Tibial nerve (tissue), 4 donors: ENCODE data around the gene PCDH9. TPM values are rescaled to one million over a fixed set of nuclear protein-coding genes. Genes with fewer than 3 reads are reported as not detected.

ENCODE experiments used
- DNase-seq, 2 donors: peaks; one replicate each; pipeline ENCODE4 v3.0.0-alpha.2; 2019; ENCODE audit warnings: low spot score in 2 of 2
- H3K27ac ChIP-seq, 4 donors: fragments of 200-600 bp; sonication (generic) in 3 of 4; one replicate each; pipeline ENCODE4 v1.5.1; 2017 to 2019; ENCODE audit warnings: mild to moderate bottlenecking in 1 of 4
- H3K27me3 ChIP-seq, 2 donors: fragments of 200-600 bp; sonication (generic) in 1 of 2; one replicate each; pipeline versions ENCODE4 v1.5.1 to v1.6.0; 2017 to 2019
- H3K36me3 ChIP-seq, 3 donors: fragments of 200-600 bp; sonication (generic); one replicate each; pipeline ENCODE4 v1.5.1; 2018 to 2019
- H3K4me1 ChIP-seq, 4 donors: fragments of 200-600 bp; sonication (generic) in 3 of 4; one replicate each; pipeline ENCODE4 v1.5.1; 2017 to 2019
- H3K4me3 ChIP-seq, 4 donors: fragments of 200-600 bp; sonication (generic) in 3 of 4; one replicate each; pipeline ENCODE4 v1.5.1; 2017 to 2019; ENCODE audit warnings: mild to moderate bottlenecking in 1 of 4, moderate library complexity in 1 of 4
- H3K9me3 ChIP-seq, 4 donors: fragments of 200-600 bp; sonication (generic) in 3 of 4; one replicate each; pipeline ENCODE4 v1.5.1; 2017 to 2019
- EP300 ChIP-seq, 2 donors: sonication (generic); formaldehyde crosslinking; IDR thresholded peaks; one replicate each; pipeline ENCODE4 v1.6.1; 2017; ENCODE audit warnings: antibody characterized with exemption in 2 of 2, mild to moderate bottlenecking in 1 of 2
- POLR2A ChIP-seq, 2 donors: fragments of 450-650 bp; IDR thresholded peaks; one replicate each; pipeline ENCODE4 v1.6.1; 2017; ENCODE audit warnings: antibody characterized with exemption in 2 of 2, mild to moderate bottlenecking in 2 of 2, moderate library complexity in 2 of 2
- WGBS, 2 donors: methylation state at CpG; one replicate each; pipeline ENCODE4 v1.1.5; 2018; 5-methylcytosine and 5-hydroxymethylcytosine counted together
- total RNA-seq, 4 donors: library from RNA; depleted of rRNA; stranded (reverse); fragments of >200 nt; gene quantifications; one replicate each; pipeline ENCODE4 v1.1.0, GENCODE V29; 2016
- TF ChIP-seq, protein P1 (sequence below), 5 experiments: fragments of 200-600 bp in 3 of 5; fragments of 450-650 bp in 2 of 5; sonication (generic) in 3 of 5; IDR thresholded peaks; one replicate each; pipeline ENCODE4 v1.5.1; 2016 to 2019; ENCODE audit warnings: antibody characterized with exemption in 5 of 5, mild to moderate bottlenecking in 3 of 5, moderate library complexity in 2 of 5

PCDH9 gene
- total RNA-seq, 4 donors from 2014 or later = 11.8 to 28.6 (median 14.4) TPM

DNA sequence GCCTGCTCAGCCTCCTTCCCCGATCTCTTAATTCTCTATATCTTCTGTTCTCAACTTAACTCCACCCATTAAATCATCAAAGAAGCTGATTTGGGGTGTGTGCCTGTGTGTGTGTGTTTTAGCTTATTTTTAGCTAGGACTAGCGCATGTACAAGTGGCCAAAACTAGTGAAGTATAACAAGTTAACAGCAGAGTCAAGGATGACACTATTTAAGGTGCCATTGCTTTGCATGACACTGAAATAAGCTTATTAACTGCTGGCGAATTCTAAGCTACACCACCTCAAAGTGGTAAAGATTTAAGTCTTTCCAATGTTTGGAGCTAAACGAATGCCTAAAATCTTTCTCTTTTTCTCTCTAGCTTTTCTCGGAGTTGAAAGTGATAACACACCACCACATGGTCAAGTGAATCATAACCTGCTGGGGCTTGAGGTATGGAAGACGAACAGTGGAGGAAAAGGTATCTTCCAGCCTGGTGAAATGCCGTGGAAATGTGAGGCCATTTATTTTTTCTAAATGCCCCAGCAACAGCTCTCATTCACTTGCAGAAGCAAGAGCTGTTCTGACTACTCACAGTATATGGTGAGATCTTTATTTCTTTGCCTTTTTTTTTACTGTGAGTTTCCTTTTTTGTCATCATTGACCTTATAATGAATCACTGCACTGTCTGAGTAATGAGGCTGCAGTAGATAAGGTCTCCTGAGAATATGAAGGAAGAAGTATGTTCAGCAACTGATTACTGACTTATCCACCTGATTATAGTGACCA is 570.3 kb downstream of the PCDH9 start:
- H3K27ac ChIP-seq = no peak overlapping the region
- H3K36me3 ChIP-seq = no peaks in the 10 kb centered on the region
- H3K4me3 ChIP-seq = no peak overlapping the region
- DNase-seq = no peak
- 86 to 88% methylated on average over 7 of the region's 7 CpGs for WGBS, 2 donors
- H3K27me3 ChIP-seq = no peaks in the 10 kb centered on the region
- TF ChIP-seq POLR2A (IDR thresholded peaks at IDR 0.05) = no peak
- TF ChIP-seq, protein P1, sequence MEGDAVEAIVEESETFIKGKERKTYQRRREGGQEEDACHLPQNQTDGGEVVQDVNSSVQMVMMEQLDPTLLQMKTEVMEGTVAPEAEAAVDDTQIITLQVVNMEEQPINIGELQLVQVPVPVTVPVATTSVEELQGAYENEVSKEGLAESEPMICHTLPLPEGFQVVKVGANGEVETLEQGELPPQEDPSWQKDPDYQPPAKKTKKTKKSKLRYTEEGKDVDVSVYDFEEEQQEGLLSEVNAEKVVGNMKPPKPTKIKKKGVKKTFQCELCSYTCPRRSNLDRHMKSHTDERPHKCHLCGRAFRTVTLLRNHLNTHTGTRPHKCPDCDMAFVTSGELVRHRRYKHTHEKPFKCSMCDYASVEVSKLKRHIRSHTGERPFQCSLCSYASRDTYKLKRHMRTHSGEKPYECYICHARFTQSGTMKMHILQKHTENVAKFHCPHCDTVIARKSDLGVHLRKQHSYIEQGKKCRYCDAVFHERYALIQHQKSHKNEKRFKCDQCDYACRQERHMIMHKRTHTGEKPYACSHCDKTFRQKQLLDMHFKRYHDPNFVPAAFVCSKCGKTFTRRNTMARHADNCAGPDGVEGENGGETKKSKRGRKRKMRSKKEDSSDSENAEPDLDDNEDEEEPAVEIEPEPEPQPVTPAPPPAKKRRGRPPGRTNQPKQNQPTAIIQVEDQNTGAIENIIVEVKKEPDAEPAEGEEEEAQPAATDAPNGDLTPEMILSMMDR (IDR thresholded peaks at IDR 0.05) = no peak
- no peak for TF ChIP-seq EP300 (IDR thresholded peaks at IDR 0.05)
- H3K4me1 ChIP-seq = peaks cover 0 to 13% (median 0%) of the 10 kb centered on the region in 4 donors
- H3K9me3 ChIP-seq = no peaks in the 10 kb centered on the region

DNA sequence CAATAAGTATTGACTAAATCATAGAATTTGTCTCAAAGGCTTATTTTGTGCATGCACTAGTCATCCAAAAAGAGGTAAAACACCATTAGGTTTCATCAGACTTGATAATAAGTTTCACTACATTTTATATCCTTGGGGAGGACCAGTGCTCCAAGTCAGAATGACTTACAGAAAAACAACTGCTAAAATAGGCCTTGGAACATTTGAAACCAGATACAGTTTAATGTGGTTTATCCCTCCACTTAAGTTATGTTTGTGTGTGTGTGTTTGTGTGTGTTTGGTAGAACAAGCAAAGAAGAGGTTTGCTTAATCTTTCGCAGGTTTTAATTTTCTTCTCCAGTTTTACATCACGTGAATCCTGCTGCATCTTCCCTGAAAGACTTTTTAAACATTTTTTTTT is 570.9 kb downstream of the PCDH9 start:
- Histone ChIP-seq H3K27ac (no peak overlapping the region), H3K9me3 (no peaks in the 10 kb centered on the region), H3K36me3 (no peaks in the 10 kb centered on the region), H3K4me3 (no peak overlapping the region), H3K4me1 (peaks cover 0 to 13% (median 0%) of the 10 kb centered on the region in 4 donors), H3K27me3 (no peaks in the 10 kb centered on the region)
- DNase-seq = no peak
- TF ChIP-seq POLR2A (IDR thresholded peaks at IDR 0.05) = no peak
- TF ChIP-seq, protein P1 (IDR thresholded peaks at IDR 0.05) = no peak
- no peak for TF ChIP-seq EP300 (IDR thresholded peaks at IDR 0.05)
- 90 to 93% methylated on average over 2 of the region's 2 CpGs for WGBS, 2 donors

DNA sequence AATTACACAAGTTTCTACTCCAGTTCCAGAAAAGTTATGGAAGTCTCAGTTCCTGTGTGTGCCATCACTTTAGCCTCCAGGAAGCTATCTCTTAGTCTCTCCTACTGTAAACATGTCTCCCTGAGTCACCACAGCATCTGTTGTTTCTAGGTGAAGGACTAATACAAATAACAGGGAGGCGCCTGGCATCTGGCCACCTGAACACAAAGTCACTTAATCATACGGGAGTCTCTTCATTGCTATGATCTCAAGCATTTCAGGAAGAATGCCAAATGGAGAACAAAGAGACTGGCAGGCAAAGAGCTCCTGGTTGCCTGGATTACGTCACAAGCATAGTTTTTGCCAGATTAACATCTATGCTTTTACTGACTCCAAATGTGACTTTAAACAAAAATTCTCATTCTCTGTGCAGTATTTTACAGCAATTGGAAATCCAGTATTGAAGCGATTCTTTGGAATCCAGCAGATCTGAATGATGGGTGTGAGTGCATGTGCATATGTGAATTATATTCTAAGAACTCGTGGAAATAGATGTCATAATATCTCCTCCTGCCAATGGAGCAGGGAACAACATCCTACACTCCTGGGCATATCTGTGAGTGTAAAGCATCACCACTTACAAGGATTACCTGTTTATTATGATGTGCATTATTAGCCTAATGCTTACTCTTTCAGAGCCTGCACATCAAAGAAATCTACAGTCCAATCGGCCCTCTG is 572.8 kb downstream of the PCDH9 start:
- Histone ChIP-seq H3K27ac (no peak overlapping the region), H3K4me1 (peaks cover 0 to 13% (median 0%) of the 10 kb centered on the region in 4 donors), H3K9me3 (peaks cover 0 to 4% (median 0%) of the 10 kb centered on the region in 4 donors), H3K36me3 (no peaks in the 10 kb centered on the region), H3K4me3 (no peak overlapping the region), H3K27me3 (no peaks in the 10 kb centered on the region)
- 37 to 58% methylated on average over 6 of the region's 6 CpGs for WGBS, 2 donors
- peak in 1 of 2 donors; percentile 8 for DNase-seq
- no peak for TF ChIP-seq EP300 (IDR thresholded peaks at IDR 0.05)
- TF ChIP-seq, protein P1 (IDR thresholded peaks at IDR 0.05) = no peak

DNA sequence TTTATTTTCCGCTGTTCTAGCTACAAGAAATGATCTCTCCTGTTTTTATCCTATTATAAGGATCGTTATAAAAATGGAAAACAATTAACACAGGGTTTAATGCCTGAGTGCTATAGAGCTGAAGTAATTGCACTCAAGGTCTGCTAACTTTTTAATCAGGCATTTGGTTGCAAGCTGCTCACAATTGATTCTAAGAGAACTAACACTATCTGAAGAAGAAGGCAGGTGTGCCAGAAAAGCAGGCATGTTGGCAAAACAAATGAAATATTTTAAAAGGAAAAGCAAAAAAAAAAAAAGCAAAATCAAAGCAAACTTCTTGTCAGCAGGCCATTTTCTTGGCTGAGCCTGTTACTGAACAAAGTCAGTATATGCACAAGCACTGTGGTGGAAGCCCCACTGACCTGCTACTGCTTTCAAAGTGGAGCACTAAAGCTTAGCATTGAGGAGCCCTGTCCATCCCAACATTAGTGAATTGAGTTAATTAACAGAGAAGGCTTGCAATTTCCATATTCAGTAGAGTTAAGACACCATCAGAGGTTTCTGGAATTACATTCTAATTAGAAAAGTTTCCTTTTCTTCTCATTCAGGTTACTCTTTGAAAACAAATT is 574.2 kb downstream of the PCDH9 start:
- Histone ChIP-seq H3K4me3 (no peak overlapping the region), H3K4me1 (peaks cover 0 to 13% (median 0%) of the 10 kb centered on the region in 4 donors), H3K27ac (no peak overlapping the region), H3K9me3 (peaks cover 0 to 4% (median 0%) of the 10 kb centered on the region in 4 donors), H3K27me3 (no peaks in the 10 kb centered on the region), H3K36me3 (no peaks in the 10 kb centered on the region)
- DNase-seq = no peak
- 76 to 90% methylated on average over 2 of the region's 2 CpGs for whole genome bisulfite sequencing, 2 donors
- TF ChIP-seq POLR2A (IDR thresholded peaks at IDR 0.05) (no peak), EP300 (IDR thresholded peaks at IDR 0.05) (no peak)
- TF ChIP-seq, protein P1 (IDR thresholded peaks at IDR 0.05) = no peak
